ENCODE measurements around the gene PGGT1B. TPM values are rescaled to one million over a fixed set of nuclear protein-coding genes. Genes with fewer than 3 reads are reported as not detected.
A peak's percentile ranks its signal among the peaks of the same experiment; 100 is the strongest.

PGGT1B gene
- polyA plus RNA-seq, 3 donors: 3.2 to 32.6 (median 11.6) TPM

DNA sequence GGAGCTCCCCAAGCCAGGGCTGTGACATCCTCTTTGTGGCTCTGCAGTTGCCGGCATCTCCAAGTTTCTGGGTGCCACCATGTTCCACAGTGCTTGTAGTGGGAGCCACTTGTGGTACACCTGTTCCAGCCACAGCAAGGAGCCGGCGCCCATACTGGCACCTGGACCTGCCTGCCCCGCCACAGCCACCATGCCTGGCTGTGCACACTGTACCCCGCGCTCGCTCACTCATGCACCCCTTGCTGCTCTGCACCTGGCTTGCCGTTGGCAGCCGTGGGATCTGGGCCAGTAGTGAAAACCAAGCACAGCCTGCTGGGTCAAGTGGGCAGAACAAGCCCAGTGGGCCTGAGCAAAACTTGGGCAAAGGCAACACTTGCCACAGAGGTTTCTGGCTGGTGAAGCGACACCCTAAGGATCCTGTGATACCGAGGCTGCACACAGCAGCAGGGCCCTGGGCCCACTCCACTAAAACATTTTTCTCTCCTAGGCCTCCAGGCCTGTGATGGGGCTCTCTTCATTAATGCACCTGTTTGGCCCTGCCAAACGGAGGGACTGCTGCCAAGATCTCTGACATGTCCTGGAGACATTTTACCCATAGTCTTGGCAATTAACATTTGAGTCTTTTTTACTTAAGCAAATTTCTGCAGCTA is 95.8 kb downstream of the PGGT1B start:
- peak overlapping the region in 1 of 2 donors; percentile 8 for H3K4me3 Mint-ChIP-seq
- intact Hi-C loops (cut with micrococcal nuclease): no loop called here
- H3K27me3 Mint-ChIP-seq (ENCODE audit: low read depth in 3 of 3): peaks cover 32 to 66% (median 40%) of the 10 kb centered on the region in 3 donors

DNA sequence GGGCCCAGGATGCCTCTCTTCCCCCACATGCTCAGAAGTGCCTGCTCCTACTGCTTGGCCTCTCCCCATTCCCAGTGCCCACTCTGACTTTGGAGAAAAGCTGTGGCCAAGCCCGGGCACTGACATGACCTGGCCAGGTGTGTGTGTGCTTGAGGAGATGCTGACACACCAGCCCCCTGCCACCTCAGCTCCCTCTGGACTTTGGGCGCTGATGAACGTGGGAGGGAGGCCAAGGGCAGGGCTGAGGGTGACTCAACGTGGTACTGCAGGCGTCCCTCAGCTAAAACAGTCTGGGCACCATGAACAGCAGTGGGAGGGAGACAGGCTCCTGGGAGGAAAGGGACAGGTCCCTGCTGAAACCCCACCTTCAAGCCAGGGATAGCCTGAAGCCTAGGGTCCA is 96.9 kb downstream of the PGGT1B start:
- WGBS (ENCODE audit: insufficient coverage): 98% methylated on average over 4 of the region's 5 CpGs
- H3K4me2 ChIP-seq (replicated peaks; ENCODE audit: extremely low read depth, low read length, poor library complexity, severe bottlenecking): no peak overlapping the region
- DNase-seq: no peak
- H2AFZ ChIP-seq (ENCODE audit: insufficient read depth, low read depth, low read length, poor library complexity, severe bottlenecking): no peak overlapping the region
- no peaks in the 10 kb centered on the region for H3K36me3 ChIP-seq (replicated peaks in 1 of 2; ENCODE audit: control insufficient read depth in 1 of 2, insufficient read depth in 2 of 2, low read length in 2 of 2)
- H3K4me1 ChIP-seq (ENCODE audit: control insufficient read depth in 1 of 2, insufficient read depth in 2 of 2, low read length in 2 of 2): peaks cover 13 to 20% of the 10 kb centered on the region in 2 donors
- Mint-ChIP-seq H3K36me3 (peaks cover 7 to 10% of the 10 kb centered on the region in 2 donors), H3K9me3 (peaks cover 17 to 38% (median 29%) of the 10 kb centered on the region in 7 donors), H3K27me3 (ENCODE audit: low read depth in 3 of 3) (peaks cover 25 to 59% (median 31%) of the 10 kb centered on the region in 3 donors), H3K4me1 (peaks cover 14% of the 10 kb centered on the region), H3K4me3 (no peak overlapping the region), H3K27ac (no peak overlapping the region)
- H3K9ac ChIP-seq (ENCODE audit: insufficient read depth, low read length, poor library complexity, severe bottlenecking): no peak overlapping the region
- H3K4me3 ChIP-seq (replicated peaks in 1 of 3; ENCODE audit: low read depth in 2 of 3, low read length in 3 of 3): no peak overlapping the region
- no peak overlapping the region for H3K27ac ChIP-seq (ENCODE audit: low read depth in 1 of 2, low read length in 2 of 2)
- intact Hi-C loops (cut with micrococcal nuclease): no loop called here
- H4K20me1 ChIP-seq (ENCODE audit: insufficient read depth, low read length): no peaks in the 10 kb centered on the region
- TF ChIP-seq, protein P1, sequence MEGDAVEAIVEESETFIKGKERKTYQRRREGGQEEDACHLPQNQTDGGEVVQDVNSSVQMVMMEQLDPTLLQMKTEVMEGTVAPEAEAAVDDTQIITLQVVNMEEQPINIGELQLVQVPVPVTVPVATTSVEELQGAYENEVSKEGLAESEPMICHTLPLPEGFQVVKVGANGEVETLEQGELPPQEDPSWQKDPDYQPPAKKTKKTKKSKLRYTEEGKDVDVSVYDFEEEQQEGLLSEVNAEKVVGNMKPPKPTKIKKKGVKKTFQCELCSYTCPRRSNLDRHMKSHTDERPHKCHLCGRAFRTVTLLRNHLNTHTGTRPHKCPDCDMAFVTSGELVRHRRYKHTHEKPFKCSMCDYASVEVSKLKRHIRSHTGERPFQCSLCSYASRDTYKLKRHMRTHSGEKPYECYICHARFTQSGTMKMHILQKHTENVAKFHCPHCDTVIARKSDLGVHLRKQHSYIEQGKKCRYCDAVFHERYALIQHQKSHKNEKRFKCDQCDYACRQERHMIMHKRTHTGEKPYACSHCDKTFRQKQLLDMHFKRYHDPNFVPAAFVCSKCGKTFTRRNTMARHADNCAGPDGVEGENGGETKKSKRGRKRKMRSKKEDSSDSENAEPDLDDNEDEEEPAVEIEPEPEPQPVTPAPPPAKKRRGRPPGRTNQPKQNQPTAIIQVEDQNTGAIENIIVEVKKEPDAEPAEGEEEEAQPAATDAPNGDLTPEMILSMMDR (IDR thresholded peaks at IDR 0.05): no peak
- H3K79me2 ChIP-seq (ENCODE audit: insufficient read depth, low read length): no peaks in the 10 kb centered on the region
- peaks cover 20 to 24% of the 10 kb centered on the region in 2 donors for H3K9me3 ChIP-seq (replicated peaks in 1 of 2; ENCODE audit: control insufficient read depth in 1 of 2, insufficient read depth in 1 of 2, low read length in 2 of 2)
- H3K27me3 ChIP-seq (ENCODE audit: control insufficient read depth in 2 of 2, insufficient read depth in 2 of 2, low read length in 2 of 2): peaks cover 9 to 58% of the 10 kb centered on the region in 2 donors

More for the DNA sequence above, 95.8 kb downstream of the PGGT1B start:
- peaks cover 19% of the 10 kb centered on the region for H3K4me1 Mint-ChIP-seq
- peaks cover 17 to 38% (median 29%) of the 10 kb centered on the region in 7 donors for H3K9me3 Mint-ChIP-seq
- H3K9ac ChIP-seq (ENCODE audit: insufficient read depth, low read length, poor library complexity, severe bottlenecking): no peak overlapping the region
- no peak overlapping the region for H3K27ac ChIP-seq (ENCODE audit: low read depth in 1 of 2, low read length in 2 of 2)
- H3K79me2 ChIP-seq (ENCODE audit: insufficient read depth, low read length): no peaks in the 10 kb centered on the region
- H3K27me3 ChIP-seq (ENCODE audit: control insufficient read depth in 2 of 2, insufficient read depth in 2 of 2, low read length in 2 of 2): peaks cover 16 to 58% of the 10 kb centered on the region in 2 donors
- peaks cover 20 to 24% of the 10 kb centered on the region in 2 donors for H3K9me3 ChIP-seq (replicated peaks in 1 of 2; ENCODE audit: control insufficient read depth in 1 of 2, insufficient read depth in 1 of 2, low read length in 2 of 2)
- H3K4me2 ChIP-seq (replicated peaks; ENCODE audit: extremely low read depth, low read length, poor library complexity, severe bottlenecking): no peak overlapping the region
- no peak overlapping the region for H3K4me3 ChIP-seq (replicated peaks in 1 of 3; ENCODE audit: low read depth in 2 of 3, low read length in 3 of 3)
- TF ChIP-seq, protein P1 (IDR thresholded peaks at IDR 0.05): no peak
- H3K36me3 Mint-ChIP-seq: peaks cover 7 to 10% of the 10 kb centered on the region in 2 donors
- peaks cover 19 to 26% of the 10 kb centered on the region in 2 donors for H3K4me1 ChIP-seq (ENCODE audit: control insufficient read depth in 1 of 2, insufficient read depth in 2 of 2, low read length in 2 of 2)
- WGBS (ENCODE audit: insufficient coverage): 97% methylated on average over 12 of the region's 12 CpGs
- no peaks in the 10 kb centered on the region for H3K36me3 ChIP-seq (replicated peaks in 1 of 2; ENCODE audit: control insufficient read depth in 1 of 2, insufficient read depth in 2 of 2, low read length in 2 of 2)
- no peak for DNase-seq
- no peaks in the 10 kb centered on the region for H4K20me1 ChIP-seq (ENCODE audit: insufficient read depth, low read length)
- no peak overlapping the region for H3K27ac Mint-ChIP-seq
- no peak overlapping the region for H2AFZ ChIP-seq (ENCODE audit: insufficient read depth, low read depth, low read length, poor library complexity, severe bottlenecking)

Data from CD14-positive monocyte (primary cell).